Stomach (tissue), 9 donors: ENCODE data around the gene CARHSP1. TPM values are rescaled to one million over a fixed set of nuclear protein-coding genes. Genes with fewer than 3 reads are reported as not detected.
A peak's percentile ranks its signal among the peaks of the same experiment; 100 is the strongest.

Experiments used
- DNase-seq, 2 donors: peaks; one replicate each; pipeline versions ENCODE4 v3.0.0 to v3.0.0-alpha.2; 2013 to 2019
- H3K27ac ChIP-seq, 5 donors: fragments of 200-600 bp in 4 of 5; sonication (generic) in 4 of 5; one replicate each; pipeline ENCODE4 v1.5.1; 2013 to 2019; ENCODE audit warnings: mild to moderate bottlenecking in 1 of 5, moderate library complexity in 1 of 5
- H3K27me3 ChIP-seq, 3 donors: fragments of 200-600 bp; sonication (generic); one replicate each; pipeline ENCODE4 v1.5.1; 2017 to 2019; ENCODE audit warnings: mixed run types in 1 of 3
- H3K36me3 ChIP-seq, 4 donors: fragments of 200-600 bp; sonication (generic); 1 replicate in 3 of 4; 2 replicates in 1 of 4; pipeline ENCODE4 v1.5.1; 2016 to 2019
- H3K4me1 ChIP-seq, 4 donors: fragments of 200-600 bp; sonication (generic); one replicate each; pipeline ENCODE4 v1.5.1; 2016 to 2019
- H3K4me3 ChIP-seq, 4 donors: fragments of 200-600 bp; sonication (generic) in 3 of 4; one replicate each; pipeline ENCODE4 v1.5.1; 2016 to 2019; ENCODE audit warnings: mild to moderate bottlenecking in 1 of 4
- H3K9me3 ChIP-seq, 4 donors: fragments of 200-600 bp; sonication (generic); one replicate each; pipeline ENCODE4 v1.5.1; 2016 to 2019
- EP300 ChIP-seq: sonication (generic); formaldehyde crosslinking; IDR thresholded peaks from one replicate; pipeline ENCODE4 v1.6.1; 2017; ENCODE audit warnings: antibody characterized with exemption
- POLR2A ChIP-seq, 4 donors: fragments of 450-650 bp; IDR thresholded peaks; one replicate each; pipeline ENCODE4 v1.6.1; 2016; ENCODE audit warnings: antibody characterized with exemption in 4 of 4, control low read depth in 2 of 4, mild to moderate bottlenecking in 1 of 4, moderate library complexity in 1 of 4
- POLR2AphosphoS5 ChIP-seq, 3 donors: sonication (generic); formaldehyde crosslinking; IDR thresholded peaks; one replicate each; pipeline ENCODE4 v1.6.1; 2016; ENCODE audit warnings: antibody characterized with exemption in 3 of 3
- WGBS, 5 donors: extraction: QIAGEN DNeasy Blood & Tissue Kit in 3 of 5; methylation state at CpG; one replicate each; pipeline versions ENCODE4 v1.1.5 to v1.1.7; 2013 to 2018; 5-methylcytosine and 5-hydroxymethylcytosine counted together
- intact Hi-C: fragments of 100-400 bp; cut with DNase I; formaldehyde crosslinking; loops from one replicate; pipeline ENCODE4 v1.15.1; 2023; ENCODE audit warnings: low total_unique reads
- polyA plus RNA-seq, 3 donors: library from polyadenylated mRNA; stranded (reverse); fragments of 200-250 nt; gene quantifications; one replicate each; pipeline ENCODE4 v1.2.3, GENCODE V29; 2013
- total RNA-seq, 5 donors: library from RNA; depleted of rRNA; stranded (reverse); fragments of >200 nt; gene quantifications; one replicate each; pipeline versions ENCODE4 v1.1.0 to v1.2.3, GENCODE V29; 2014 to 2016
- TF ChIP-seq, protein P1 (sequence below), 7 experiments: fragments of 450-650 bp in 4 of 7; fragments of 200-600 bp in 3 of 7; sonication (generic) in 3 of 7; IDR thresholded peaks; one replicate each; pipeline ENCODE4 v1.5.1; 2016 to 2019; ENCODE audit warnings: antibody characterized with exemption in 7 of 7, control low read depth in 2 of 7, mild to moderate bottlenecking in 1 of 7
- donor health status: healthy with polysubstance abuse.
- donor health status: Bipolar disorder and iron deficiency.
- donor health status: healthy.

The CARHSP1 gene
- total and polyA plus RNA-seq, 8 donors, result 2.0 to 190 (median 58.5) TPM

DNA sequence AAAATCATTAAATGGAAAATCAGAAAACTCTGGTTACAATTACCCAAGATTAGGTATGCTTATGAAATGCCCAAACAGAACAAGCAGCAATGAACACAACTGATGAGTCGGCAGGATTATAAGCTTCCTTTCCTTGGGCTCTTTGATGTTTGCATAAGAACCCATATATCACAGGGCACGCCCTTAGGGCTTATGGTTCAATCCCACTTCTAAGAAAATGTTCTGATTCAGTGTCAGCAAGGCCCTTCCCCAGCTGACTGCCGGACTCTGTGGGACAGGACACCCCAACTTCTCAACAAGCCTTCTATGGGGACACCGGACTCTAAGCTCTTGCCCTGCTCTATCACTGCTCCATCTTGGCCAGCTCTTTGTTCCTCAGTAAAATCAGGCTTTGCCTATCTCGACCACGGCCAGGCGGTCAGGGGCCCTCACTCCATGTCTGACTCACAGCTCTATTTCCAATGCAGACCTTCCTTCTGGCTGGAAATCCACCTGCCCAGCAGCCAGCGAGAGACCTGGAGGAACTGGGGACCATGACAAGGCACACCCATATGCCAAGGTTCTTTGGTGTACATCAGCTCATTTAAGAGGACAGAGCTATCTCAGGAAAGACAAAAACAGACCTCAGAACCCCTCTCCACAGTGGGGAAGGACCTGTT is 40.1 kb upstream of the CARHSP1 start:
- intact Hi-C loops, result no loop called here
- 49 to 74% (median 63%) methylated on average over 8 of the region's 8 CpGs for WGBS, 5 donors
- Histone ChIP-seq H3K4me1 (peaks cover 11 to 42% (median 23%) of the 10 kb centered on the region in 4 donors), H3K4me3 (no peak overlapping the region), H3K9me3 (no peaks in the 10 kb centered on the region), H3K36me3 (peaks cover 41 to 100% (median 99%) of the 10 kb centered on the region in 4 donors), H3K27me3 (no peaks in the 10 kb centered on the region), H3K27ac (peak overlapping the region in 1 of 5 donors; percentile 14)
- DNase-seq, result no peak
- TF ChIP-seq EP300 (no peak), POLR2A (IDR thresholded peaks at IDR 0.05) (no peak)

DNA sequence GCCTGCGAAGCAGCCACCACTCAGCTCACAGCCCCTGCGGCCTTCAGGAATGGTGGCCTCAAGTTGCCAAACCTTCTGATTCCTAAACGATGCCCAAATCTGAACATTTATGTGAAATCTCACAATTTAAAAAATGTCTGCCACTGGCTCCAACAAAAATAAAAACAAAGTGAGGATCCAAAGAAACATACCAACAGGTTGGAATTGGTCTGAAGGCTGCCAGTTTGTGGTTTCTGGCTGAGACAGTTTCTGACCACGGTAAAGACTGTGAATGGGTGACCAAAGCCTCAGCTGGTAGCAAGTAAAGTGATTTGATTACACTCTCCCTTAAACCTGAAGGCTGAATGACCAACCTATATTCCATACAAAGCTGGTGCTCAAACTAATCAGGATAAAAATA is 38.3 kb upstream of the CARHSP1 start:
- Histone ChIP-seq H3K4me1 (peaks cover 11 to 26% (median 14%) of the 10 kb centered on the region in 4 donors), H3K4me3 (no peak overlapping the region), H3K27me3 (no peaks in the 10 kb centered on the region), H3K27ac (no peak overlapping the region), H3K36me3 (peaks cover 59 to 100% (median 100%) of the 10 kb centered on the region in 4 donors), H3K9me3 (no peaks in the 10 kb centered on the region)
- TF ChIP-seq, protein P1, sequence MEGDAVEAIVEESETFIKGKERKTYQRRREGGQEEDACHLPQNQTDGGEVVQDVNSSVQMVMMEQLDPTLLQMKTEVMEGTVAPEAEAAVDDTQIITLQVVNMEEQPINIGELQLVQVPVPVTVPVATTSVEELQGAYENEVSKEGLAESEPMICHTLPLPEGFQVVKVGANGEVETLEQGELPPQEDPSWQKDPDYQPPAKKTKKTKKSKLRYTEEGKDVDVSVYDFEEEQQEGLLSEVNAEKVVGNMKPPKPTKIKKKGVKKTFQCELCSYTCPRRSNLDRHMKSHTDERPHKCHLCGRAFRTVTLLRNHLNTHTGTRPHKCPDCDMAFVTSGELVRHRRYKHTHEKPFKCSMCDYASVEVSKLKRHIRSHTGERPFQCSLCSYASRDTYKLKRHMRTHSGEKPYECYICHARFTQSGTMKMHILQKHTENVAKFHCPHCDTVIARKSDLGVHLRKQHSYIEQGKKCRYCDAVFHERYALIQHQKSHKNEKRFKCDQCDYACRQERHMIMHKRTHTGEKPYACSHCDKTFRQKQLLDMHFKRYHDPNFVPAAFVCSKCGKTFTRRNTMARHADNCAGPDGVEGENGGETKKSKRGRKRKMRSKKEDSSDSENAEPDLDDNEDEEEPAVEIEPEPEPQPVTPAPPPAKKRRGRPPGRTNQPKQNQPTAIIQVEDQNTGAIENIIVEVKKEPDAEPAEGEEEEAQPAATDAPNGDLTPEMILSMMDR (IDR thresholded peaks at IDR 0.05), result no peak
- no peak for DNase-seq
- WGBS, 5 donors, result 81 to 89% (median 85%) methylated on average over 4 of the region's 4 CpGs
- intact Hi-C loops, result no loop called here

DNA sequence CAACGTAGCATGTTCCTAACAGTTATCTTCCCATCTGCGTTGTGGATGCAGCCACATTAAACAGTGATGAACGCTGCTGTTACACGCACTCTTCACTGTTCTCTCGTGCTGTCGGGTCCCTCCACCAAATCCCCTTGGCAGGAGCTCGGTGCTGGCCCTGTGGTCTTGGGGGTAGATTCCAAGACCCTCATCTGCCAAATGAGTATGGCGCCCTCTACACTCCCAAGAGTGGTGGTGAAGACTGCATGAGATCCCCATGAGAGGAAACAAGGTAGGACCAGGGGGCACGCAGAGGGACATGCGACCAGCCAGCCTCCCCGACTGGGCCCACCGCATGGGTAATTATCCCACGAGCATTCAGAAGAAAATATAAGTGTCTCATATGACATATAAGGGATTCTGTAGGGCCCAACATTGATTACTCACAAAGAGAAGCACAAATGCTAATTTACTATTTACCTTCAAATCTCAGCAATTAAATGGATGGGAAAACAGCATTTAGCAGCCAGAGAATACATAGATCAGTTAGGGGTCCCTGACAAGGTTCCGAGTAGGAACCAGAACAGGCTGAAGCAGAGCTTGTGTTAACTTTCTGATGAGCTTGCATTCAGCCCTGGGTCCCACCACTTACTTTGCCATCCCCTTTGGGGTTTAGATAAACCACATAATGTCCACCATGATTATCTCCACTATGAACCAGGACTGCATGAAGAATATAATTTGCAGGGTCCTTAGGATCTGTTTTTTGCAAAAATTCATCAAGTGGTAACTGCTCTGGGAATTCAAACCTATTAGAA is 37.2 kb upstream of the CARHSP1 start:
- H3K4me3 ChIP-seq, result no peak overlapping the region
- H3K27me3 ChIP-seq, result no peaks in the 10 kb centered on the region
- H3K27ac ChIP-seq, result no peak overlapping the region
- WGBS, 5 donors, result 85 to 89% (median 89%) methylated on average over 14 of the region's 14 CpGs
- H3K9me3 ChIP-seq, result no peaks in the 10 kb centered on the region
- TF ChIP-seq, protein P1 (IDR thresholded peaks at IDR 0.05), result no peak
- no peak for TF ChIP-seq EP300
- TF ChIP-seq POLR2A (IDR thresholded peaks at IDR 0.05), result no peak
- no peak for TF ChIP-seq POLR2AphosphoS5 (IDR thresholded peaks at IDR 0.05)
- intact Hi-C loops, result no loop called here
- peaks cover 2 to 15% (median 5%) of the 10 kb centered on the region in 4 donors for H3K4me1 ChIP-seq
- H3K36me3 ChIP-seq, result peaks cover 62 to 100% (median 100%) of the 10 kb centered on the region in 4 donors
- no peak for DNase-seq

DNA sequence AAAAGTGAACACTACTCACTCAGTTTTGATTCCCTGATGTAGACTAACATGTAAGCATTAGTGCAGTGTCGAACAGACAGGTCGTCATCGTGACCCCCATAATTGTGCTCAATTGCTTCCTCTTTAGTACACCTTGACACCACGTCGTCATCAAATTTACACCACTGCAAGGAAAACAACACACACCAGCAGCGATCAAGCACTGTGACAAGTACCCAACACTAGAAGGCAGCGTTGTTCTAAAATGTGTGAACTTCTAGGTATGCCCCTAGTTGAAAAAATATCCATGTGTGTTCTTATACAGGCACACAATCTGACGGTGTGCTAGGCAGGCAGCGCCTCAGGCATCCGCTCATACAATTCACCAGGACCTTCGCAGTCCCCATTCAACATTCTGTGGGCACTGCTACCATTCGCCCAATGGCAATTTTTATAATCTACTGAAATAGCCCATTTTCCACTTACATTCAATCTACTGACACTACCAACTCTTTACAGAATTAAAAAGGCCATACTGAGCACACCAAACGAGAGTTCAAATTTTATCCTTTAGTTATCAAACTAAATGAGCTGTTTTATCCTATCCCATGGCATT is 36.5 kb upstream of the CARHSP1 start:
- 64 to 73% (median 70%) methylated on average over 13 of the region's 13 CpGs for WGBS, 5 donors
- no peaks in the 10 kb centered on the region for H3K9me3 ChIP-seq
- TF ChIP-seq POLR2A (IDR thresholded peaks at IDR 0.05), result no peak
- TF ChIP-seq, protein P1 (IDR thresholded peaks at IDR 0.05), result peak in 2 of 7 experiments; percentile 15 to 21
- H3K27ac ChIP-seq, result no peak overlapping the region
- intact Hi-C loops, result no loop called here
- H3K4me1 ChIP-seq, result peaks cover 0 to 11% (median 3%) of the 10 kb centered on the region in 4 donors
- no peak overlapping the region for H3K4me3 ChIP-seq
- DNase-seq, result peak in 1 of 2 donors; percentile 65
- H3K27me3 ChIP-seq, result no peaks in the 10 kb centered on the region
- peaks cover 69 to 100% (median 100%) of the 10 kb centered on the region in 4 donors for H3K36me3 ChIP-seq
